Measurements from ENCODE around the gene RPN2.

The RPN2 gene

GRCh38 chr20:37235065-37235464, 55.9 kb downstream of the RPN2 start:
- no peak for DNase-seq (ENCODE audit: extremely low spot score)
- no peak for TF ChIP-seq ARNT (IDR thresholded peaks at IDR 0.05)
- no peak for TF ChIP-seq CTBP1 (IDR thresholded peaks at IDR 0.05; ENCODE audit: borderline replicate concordance)
- TF ChIP-seq LEF1 (IDR thresholded peaks at IDR 0.05; ENCODE audit: borderline replicate concordance): no peak
- no peak for TF ChIP-seq ZNF384 (IDR thresholded peaks at IDR 0.05)
- TF ChIP-seq SUZ12 (IDR thresholded peaks at IDR 0.05): no peak
- no peak for TF ChIP-seq FOXA1 (IDR thresholded peaks at IDR 0.05)
- TF ChIP-seq PKNOX1 (IDR thresholded peaks at IDR 0.05): no peak
- TF ChIP-seq FOXM1 (IDR thresholded peaks at IDR 0.05; ENCODE audit: borderline replicate concordance): no peak
- TF ChIP-seq SP1 (IDR thresholded peaks at IDR 0.05): no peak
- TF ChIP-seq L3MBTL2 (conservative IDR thresholded peaks at IDR 0.05): no peak
- no peak for TF ChIP-seq ELF4 (IDR thresholded peaks at IDR 0.05)
- TF ChIP-seq NFRKB (IDR thresholded peaks at IDR 0.05): no peak
- no peak for TF ChIP-seq TARDBP (IDR thresholded peaks at IDR 0.05)
- TF ChIP-seq BHLHE40 (IDR thresholded peaks at IDR 0.05; ENCODE audit: borderline replicate concordance): no peak
- CTCF ChIA-PET: no interaction called here
- POLR2A ChIA-PET: no interaction called here

GRCh38 chr20:37236462-37236861, 57.3 kb downstream of the RPN2 start:
- no peak for DNase-seq (ENCODE audit: extremely low spot score)
- ChIA-PET CTCF (interaction anchor here (1.3 kb wide), 1 partner anchor 45 kb away, joined by 4 read pairs; no protein-coding TSS in a partner anchor), POLR2A (no interaction called here)
- no peak for TF ChIP-seq HDGF (IDR thresholded peaks at IDR 0.05; ENCODE audit: borderline replicate concordance)
- TF ChIP-seq CTBP1 (IDR thresholded peaks at IDR 0.05; ENCODE audit: borderline replicate concordance): no peak
- TF ChIP-seq PKNOX1 (IDR thresholded peaks at IDR 0.05): no peak
- no peak for TF ChIP-seq SUZ12 (IDR thresholded peaks at IDR 0.05)

GRCh38 chr20:37237656-37238055, 58.5 kb downstream of the RPN2 start:
- POLR2A ChIA-PET: no interaction called here
- DNase-seq (ENCODE audit: extremely low spot score): no peak
- CTCF ChIA-PET: interaction anchor here (0.6 to 1.3 kb wide), 2 partner anchors 46 to 278 kb away, joined by 3 to 4 read pairs; no protein-coding TSS in a partner anchor
- TF ChIP-seq CTBP1 (IDR thresholded peaks at IDR 0.05; ENCODE audit: borderline replicate concordance) (no peak), SP1 (IDR thresholded peaks at IDR 0.05) (no peak), LEF1 (IDR thresholded peaks at IDR 0.05; ENCODE audit: borderline replicate concordance) (no peak), FOXM1 (IDR thresholded peaks at IDR 0.05; ENCODE audit: borderline replicate concordance) (no peak), FOXA1 (IDR thresholded peaks at IDR 0.05) (no peak)

- no peak for TF ChIP-seq NFRKB (IDR thresholded peaks at IDR 0.05)
- no peak for TF ChIP-seq BHLHE40 (IDR thresholded peaks at IDR 0.05; ENCODE audit: borderline replicate concordance)
- TF ChIP-seq LEF1 (IDR thresholded peaks at IDR 0.05; ENCODE audit: borderline replicate concordance): no peak
- TF ChIP-seq PKNOX1 (IDR thresholded peaks at IDR 0.05): no peak
- TF ChIP-seq L3MBTL2 (conservative IDR thresholded peaks at IDR 0.05): no peak
- no peak for TF ChIP-seq SP1 (IDR thresholded peaks at IDR 0.05)
- no peak for TF ChIP-seq FOXK2 (IDR thresholded peaks at IDR 0.05)
- no peak for TF ChIP-seq FOXM1 (IDR thresholded peaks at IDR 0.05; ENCODE audit: borderline replicate concordance)
- no peak for TF ChIP-seq ARNT (IDR thresholded peaks at IDR 0.05)
- TF ChIP-seq FOXA1 (IDR thresholded peaks at IDR 0.05): no peak
- TF ChIP-seq SUZ12 (IDR thresholded peaks at IDR 0.05): no peak
- no peak for TF ChIP-seq ELF4 (IDR thresholded peaks at IDR 0.05)
- TF ChIP-seq CTBP1 (IDR thresholded peaks at IDR 0.05; ENCODE audit: borderline replicate concordance): no peak
- CTCF ChIA-PET: no interaction called here
- POLR2A ChIA-PET: no interaction called here
- no peak for DNase-seq (ENCODE audit: extremely low spot score)
Measured at GRCh38 chr20:37238426-37238825, 59.3 kb downstream of the RPN2 start.

GRCh38 chr20:37238935-37239451, 59.9 kb downstream of the RPN2 start:
- DNase-seq (ENCODE audit: extremely low spot score): no peak
- ChIA-PET POLR2A (no interaction called here), CTCF (no interaction called here)
- TF ChIP-seq L3MBTL2 (conservative IDR thresholded peaks at IDR 0.05): no peak
- no peak for TF ChIP-seq ELF4 (IDR thresholded peaks at IDR 0.05)
- no peak for TF ChIP-seq PKNOX1 (IDR thresholded peaks at IDR 0.05)
- no peak for TF ChIP-seq SUZ12 (IDR thresholded peaks at IDR 0.05)
- TF ChIP-seq FOXA1 (IDR thresholded peaks at IDR 0.05): no peak
- TF ChIP-seq CTBP1 (IDR thresholded peaks at IDR 0.05; ENCODE audit: borderline replicate concordance): no peak
- TF ChIP-seq NFRKB (IDR thresholded peaks at IDR 0.05): no peak
- no peak for TF ChIP-seq LEF1 (IDR thresholded peaks at IDR 0.05; ENCODE audit: borderline replicate concordance)
- TF ChIP-seq HDGF (IDR thresholded peaks at IDR 0.05; ENCODE audit: borderline replicate concordance): no peak
- no peak for TF ChIP-seq SP1 (IDR thresholded peaks at IDR 0.05)
- TF ChIP-seq FOXK2 (IDR thresholded peaks at IDR 0.05): no peak
- no peak for TF ChIP-seq ARNT (IDR thresholded peaks at IDR 0.05)
- no peak for TF ChIP-seq ZNF384 (IDR thresholded peaks at IDR 0.05)
- no peak for TF ChIP-seq FOXM1 (IDR thresholded peaks at IDR 0.05; ENCODE audit: borderline replicate concordance)
- no peak for TF ChIP-seq BHLHE40 (IDR thresholded peaks at IDR 0.05; ENCODE audit: borderline replicate concordance)
- TF ChIP-seq TARDBP (IDR thresholded peaks at IDR 0.05): no peak

All from HEK293T (cell line).